Fibroblast of lung (primary cell): Measurements from ENCODE around the gene IGSF9.

ENCODE experiments used
- CTCF ChIP-seq, 2 donors: IDR thresholded peaks in 1 of 2; conservative IDR thresholded peaks in 1 of 2; 1 replicate in 1 of 2; 2 replicates in 1 of 2; pipeline ENCODE4 v1.5.1; 2011 to 2012; ENCODE audit warnings: low read length in 2 of 2, control low read depth in 1 of 2, inconsistent platforms in 1 of 2, low read depth in 1 of 2, mild to moderate bottlenecking in 1 of 2
- EZH2 ChIP-seq: IDR thresholded peaks from 2 replicates; pipeline ENCODE4 v1.5.1; 2012; ENCODE audit warnings: low read length, control low read depth, mild to moderate bottlenecking; ENCODE audit errors: missing control alignments

- TF ChIP-seq CTCF (conservative IDR thresholded peaks at IDR 0.05 in 1 of 2, IDR thresholded peaks at IDR 0.05 in 1 of 2; ENCODE audit: low read depth in 1 of 2, low read length in 2 of 2) (no peak), EZH2 (no peak)
Observed at GRCh38 chr1:159959451-159959850, 14.0 kb upstream of the IGSF9 start.
